ENCODE measurements around the gene PRDM16. TPM values are rescaled to one million over a fixed set of nuclear protein-coding genes. Genes with fewer than 3 reads are reported as not detected.

Gene PRDM16
- total RNA-seq, 1 experiment from 2014 or later = not detected

DNA sequence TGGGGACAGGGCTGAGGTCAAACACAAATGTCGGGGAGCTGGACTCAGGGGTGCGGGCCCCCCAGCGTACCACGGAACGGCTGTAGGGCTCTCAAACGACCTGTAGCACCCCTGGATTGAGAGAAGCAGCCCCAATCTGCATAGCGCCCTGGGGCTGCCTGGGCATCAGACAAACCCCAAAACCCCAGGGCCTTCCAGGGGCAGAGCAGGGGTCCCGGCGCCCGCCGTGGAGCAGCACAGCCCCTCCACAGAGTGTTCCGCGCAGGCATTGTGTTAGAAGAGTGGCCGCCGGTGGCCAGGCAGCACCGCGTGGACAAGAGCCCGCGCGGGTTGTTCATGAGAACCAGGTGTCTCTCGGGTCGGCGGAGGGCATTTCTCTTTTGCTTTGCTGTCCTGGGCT is 321.3 kb downstream of the PRDM16 start:
- no peaks in the 10 kb centered on the region for H3K36me3 Mint-ChIP-seq (ENCODE audit: insufficient read depth, unreplicated experiment)
- H3K4me3 Mint-ChIP-seq (ENCODE audit: unreplicated experiment) = no peak overlapping the region
- no peak for DNase-seq (ENCODE audit: unreplicated experiment)
- ChIA-PET CTCF (no interaction called here), POLR2A (no interaction called here)
- H3K9me3 Mint-ChIP-seq (ENCODE audit: unreplicated experiment) = no peaks in the 10 kb centered on the region
- no peak overlapping the region for H3K27ac Mint-ChIP-seq (ENCODE audit: low read depth, unreplicated experiment)
- H3K4me1 Mint-ChIP-seq (ENCODE audit: insufficient read depth, unreplicated experiment) = no peaks in the 10 kb centered on the region
- TF ChIP-seq, protein P1, sequence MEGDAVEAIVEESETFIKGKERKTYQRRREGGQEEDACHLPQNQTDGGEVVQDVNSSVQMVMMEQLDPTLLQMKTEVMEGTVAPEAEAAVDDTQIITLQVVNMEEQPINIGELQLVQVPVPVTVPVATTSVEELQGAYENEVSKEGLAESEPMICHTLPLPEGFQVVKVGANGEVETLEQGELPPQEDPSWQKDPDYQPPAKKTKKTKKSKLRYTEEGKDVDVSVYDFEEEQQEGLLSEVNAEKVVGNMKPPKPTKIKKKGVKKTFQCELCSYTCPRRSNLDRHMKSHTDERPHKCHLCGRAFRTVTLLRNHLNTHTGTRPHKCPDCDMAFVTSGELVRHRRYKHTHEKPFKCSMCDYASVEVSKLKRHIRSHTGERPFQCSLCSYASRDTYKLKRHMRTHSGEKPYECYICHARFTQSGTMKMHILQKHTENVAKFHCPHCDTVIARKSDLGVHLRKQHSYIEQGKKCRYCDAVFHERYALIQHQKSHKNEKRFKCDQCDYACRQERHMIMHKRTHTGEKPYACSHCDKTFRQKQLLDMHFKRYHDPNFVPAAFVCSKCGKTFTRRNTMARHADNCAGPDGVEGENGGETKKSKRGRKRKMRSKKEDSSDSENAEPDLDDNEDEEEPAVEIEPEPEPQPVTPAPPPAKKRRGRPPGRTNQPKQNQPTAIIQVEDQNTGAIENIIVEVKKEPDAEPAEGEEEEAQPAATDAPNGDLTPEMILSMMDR (IDR thresholded peaks at IDR 0.05; ENCODE audit: unreplicated experiment) = no peak
- BruUV-seq (replicated peaks) = no TSS peak
- intact Hi-C loops (cut with micrococcal nuclease) = no loop called here
- H3K27me3 Mint-ChIP-seq (ENCODE audit: insufficient read depth, unreplicated experiment) = peaks cover 64% of the 10 kb centered on the region

DNA sequence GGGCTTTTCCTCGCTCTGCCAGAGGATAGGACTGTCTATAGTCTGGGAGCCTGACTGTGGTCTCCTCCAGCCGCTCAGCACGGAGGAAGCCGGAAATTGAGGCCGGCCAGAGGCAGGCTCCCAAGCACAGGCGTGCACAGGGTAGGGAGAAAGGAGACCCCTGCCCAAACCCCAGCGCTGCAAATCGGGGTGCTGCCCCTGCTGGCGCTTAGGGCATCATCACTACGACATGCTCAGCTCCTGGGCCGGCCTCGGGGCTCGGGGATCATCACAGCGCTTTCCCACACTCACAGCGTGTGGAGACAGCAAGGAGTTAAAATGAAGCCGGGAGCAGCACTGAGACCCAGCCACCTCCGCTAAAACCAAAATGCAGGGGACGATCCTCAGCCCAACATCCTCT is 322.7 kb downstream of the PRDM16 start:
- ChIA-PET CTCF (interaction anchor here (1.0 kb wide), 1 partner anchor 8 kb away, joined by 4 read pairs; no protein-coding TSS in a partner anchor), POLR2A (no interaction called here)
- TF ChIP-seq, protein P1 (IDR thresholded peaks at IDR 0.05; ENCODE audit: unreplicated experiment) = no peak
- Mint-ChIP-seq H3K27ac (ENCODE audit: low read depth, unreplicated experiment) (no peak overlapping the region), H3K27me3 (ENCODE audit: insufficient read depth, unreplicated experiment) (peaks cover 70% of the 10 kb centered on the region), H3K4me3 (ENCODE audit: unreplicated experiment) (no peak overlapping the region), H3K4me1 (ENCODE audit: insufficient read depth, unreplicated experiment) (no peaks in the 10 kb centered on the region), H3K9me3 (ENCODE audit: unreplicated experiment) (no peaks in the 10 kb centered on the region), H3K36me3 (ENCODE audit: insufficient read depth, unreplicated experiment) (no peaks in the 10 kb centered on the region)
- intact Hi-C loops (cut with micrococcal nuclease) = no loop called here
- DNase-seq (ENCODE audit: unreplicated experiment) = no peak
- no TSS peak for BruUV-seq (replicated peaks)

DNA sequence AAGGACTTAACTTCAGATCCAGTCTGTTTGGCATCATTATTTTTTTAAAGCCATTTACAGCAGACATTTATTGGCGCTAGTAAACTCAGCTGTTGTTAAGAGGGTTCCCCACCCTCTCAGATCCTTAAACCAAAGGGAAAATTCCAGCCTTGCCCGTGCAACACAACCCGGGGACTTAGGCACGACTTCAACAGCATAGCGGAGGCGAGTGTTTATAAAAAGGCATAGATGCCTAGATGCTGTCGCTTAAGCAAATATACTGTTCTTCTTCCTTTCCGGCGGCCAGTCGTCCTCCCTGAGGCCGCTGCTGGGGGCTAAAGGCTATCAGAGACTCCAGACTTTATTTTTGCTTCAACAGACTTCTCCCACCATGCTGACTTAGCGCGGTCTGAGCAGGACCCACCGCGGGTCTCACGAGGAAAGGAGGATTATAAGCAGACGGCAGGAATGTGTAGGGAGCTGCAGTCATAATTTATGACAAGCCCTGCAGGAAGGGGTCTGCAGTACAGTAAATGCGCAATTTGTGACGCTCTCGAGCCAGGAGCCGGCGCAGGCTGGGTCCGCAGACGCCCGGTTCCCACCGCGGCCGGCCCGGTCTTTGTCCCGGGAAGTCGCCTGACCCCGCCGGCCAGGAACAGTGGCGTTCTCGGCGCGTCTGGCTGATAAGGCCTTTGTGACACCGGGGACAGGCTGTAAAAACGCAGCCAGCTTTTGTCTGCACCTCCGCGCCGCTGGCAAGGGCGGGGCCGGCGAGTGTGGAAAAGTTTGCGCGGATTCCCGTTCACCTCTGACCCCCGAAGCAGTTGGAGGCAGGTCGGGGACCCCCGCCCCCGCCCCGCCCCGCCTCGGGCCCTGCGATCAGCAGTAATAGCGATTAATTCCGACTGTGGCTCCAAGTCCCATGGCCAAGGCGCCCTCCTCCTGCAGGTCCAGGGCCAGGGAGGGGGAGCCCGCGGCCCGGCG is 324.3 kb downstream of the PRDM16 start:
- no peak overlapping the region for H3K4me3 Mint-ChIP-seq (ENCODE audit: unreplicated experiment)
- no peak overlapping the region for H3K27ac Mint-ChIP-seq (ENCODE audit: low read depth, unreplicated experiment)
- BruUV-seq (replicated peaks) = no TSS peak
- H3K9me3 Mint-ChIP-seq (ENCODE audit: unreplicated experiment) = no peaks in the 10 kb centered on the region
- TF ChIP-seq, protein P1 (IDR thresholded peaks at IDR 0.05; ENCODE audit: unreplicated experiment) = no peak
- ChIA-PET CTCF (interaction anchor here (0.5 to 0.7 kb wide), 2 partner anchors 70 to 91 kb away, joined by 3 to 4 read pairs; no protein-coding TSS in a partner anchor), POLR2A (interaction anchor here (0.6 kb wide), 1 partner anchor 1908 kb away, joined by 4 read pairs; no protein-coding TSS in a partner anchor)
- no peak for DNase-seq (ENCODE audit: unreplicated experiment)
- intact Hi-C loops (cut with micrococcal nuclease) = no loop called here
- H3K27me3 Mint-ChIP-seq (ENCODE audit: insufficient read depth, unreplicated experiment) = peaks cover 70% of the 10 kb centered on the region
- H3K36me3 Mint-ChIP-seq (ENCODE audit: insufficient read depth, unreplicated experiment) = no peaks in the 10 kb centered on the region
- H3K4me1 Mint-ChIP-seq (ENCODE audit: insufficient read depth, unreplicated experiment) = no peaks in the 10 kb centered on the region

DNA sequence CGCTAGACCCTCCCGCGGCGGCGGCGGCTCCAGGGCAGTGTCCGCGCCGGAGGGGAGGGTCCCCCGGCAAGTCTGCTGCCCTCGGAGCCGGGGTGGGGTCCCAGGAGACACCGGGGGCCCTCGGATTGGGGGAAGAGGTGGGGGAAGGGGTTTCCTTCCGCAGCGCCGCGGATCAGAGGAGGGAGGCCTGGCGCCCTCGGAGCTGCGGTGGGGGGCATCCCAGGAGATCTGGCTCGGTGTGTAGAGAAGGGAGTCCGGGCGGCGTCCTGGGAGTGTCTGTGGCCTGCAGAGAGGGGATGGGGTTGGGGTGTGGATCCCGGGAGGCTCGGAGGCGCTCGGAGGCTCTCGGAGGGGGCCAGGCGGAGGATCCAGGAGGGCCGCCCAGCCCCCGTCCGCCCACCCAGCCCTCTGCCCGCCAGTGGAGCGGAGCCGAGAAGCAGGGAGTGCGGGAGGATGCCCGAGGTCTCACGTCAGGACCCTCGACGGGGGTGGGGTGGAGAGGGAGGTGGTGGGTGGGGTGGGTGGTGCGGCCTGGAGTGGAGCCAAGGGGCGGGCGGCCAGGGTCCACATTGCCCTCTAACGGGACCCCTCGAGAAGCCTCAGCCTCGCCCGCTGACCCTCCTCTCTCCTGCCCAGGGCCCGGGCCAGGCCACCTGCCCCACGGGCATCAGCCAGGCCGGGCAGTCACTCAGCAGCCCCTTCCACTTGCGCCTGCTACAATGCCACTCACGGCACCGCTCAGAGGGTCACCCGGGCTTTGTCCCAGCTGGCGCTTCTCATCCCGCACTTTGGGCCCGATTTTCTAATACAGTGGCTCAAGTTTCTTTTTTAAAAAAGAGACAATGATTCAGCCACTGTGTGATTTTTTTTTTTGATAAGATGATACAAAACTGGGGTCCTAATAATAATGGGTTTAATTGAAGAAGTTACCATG is 325.3 kb downstream of the PRDM16 start:
- H3K27me3 Mint-ChIP-seq (ENCODE audit: insufficient read depth, unreplicated experiment) = peaks cover 70% of the 10 kb centered on the region
- no TSS peak for BruUV-seq (replicated peaks)
- ChIA-PET POLR2A (no interaction called here), CTCF (interaction anchor here (0.5 to 0.7 kb wide), 2 partner anchors 69 to 92 kb away, joined by 3 to 4 read pairs; no protein-coding TSS in a partner anchor)
- DNase-seq (ENCODE audit: unreplicated experiment) = no peak
- H3K9me3 Mint-ChIP-seq (ENCODE audit: unreplicated experiment) = no peaks in the 10 kb centered on the region
- TF ChIP-seq, protein P1 (IDR thresholded peaks at IDR 0.05; ENCODE audit: unreplicated experiment) = no peak
- intact Hi-C loops (cut with micrococcal nuclease) = no loop called here
- H3K4me1 Mint-ChIP-seq (ENCODE audit: insufficient read depth, unreplicated experiment) = no peaks in the 10 kb centered on the region
- no peak overlapping the region for H3K4me3 Mint-ChIP-seq (ENCODE audit: unreplicated experiment)
- no peak overlapping the region for H3K27ac Mint-ChIP-seq (ENCODE audit: low read depth, unreplicated experiment)
- no peaks in the 10 kb centered on the region for H3K36me3 Mint-ChIP-seq (ENCODE audit: insufficient read depth, unreplicated experiment)

All from MCF 10A (cell line).